HL-60/S4 treated with phorbol 12-myristate 13-acetate at 8.2 ng/mL for 4 days and 3 days (cell line): ENCODE measurements around the gene RIMS1.

ENCODE experiments used
- in situ Hi-C: fragments of 300-500 bp; cut with MboI; formaldehyde crosslinking; loops from 2 replicates; pipeline ENCODE4 v1.15.0; 2022; ENCODE audit warnings: low sequenced_read_pairs

Gene RIMS1

DNA sequence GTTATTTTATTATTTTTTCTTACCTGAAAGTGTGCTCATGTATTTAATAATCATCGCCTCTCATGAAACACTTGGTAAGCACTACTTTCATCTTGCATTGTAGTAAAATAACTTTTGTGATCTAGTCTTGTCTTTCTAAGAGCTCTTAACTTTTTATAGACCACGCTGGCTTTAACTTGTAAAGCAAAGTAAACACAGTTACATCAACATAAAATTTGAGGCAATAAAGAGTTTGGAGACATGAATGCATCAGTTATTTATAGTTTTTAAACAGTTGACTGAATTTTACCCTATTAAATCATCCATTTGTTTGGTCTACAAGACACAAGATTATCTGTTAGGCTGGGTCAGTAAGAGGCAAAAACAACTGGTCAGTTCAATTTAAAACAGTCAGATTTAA is 517.1 kb downstream of the RIMS1 start:
- in situ Hi-C loops: loop anchor here (25.0 kb wide), 1 partner anchor 784 kb away; no protein-coding TSS in a partner anchor

DNA sequence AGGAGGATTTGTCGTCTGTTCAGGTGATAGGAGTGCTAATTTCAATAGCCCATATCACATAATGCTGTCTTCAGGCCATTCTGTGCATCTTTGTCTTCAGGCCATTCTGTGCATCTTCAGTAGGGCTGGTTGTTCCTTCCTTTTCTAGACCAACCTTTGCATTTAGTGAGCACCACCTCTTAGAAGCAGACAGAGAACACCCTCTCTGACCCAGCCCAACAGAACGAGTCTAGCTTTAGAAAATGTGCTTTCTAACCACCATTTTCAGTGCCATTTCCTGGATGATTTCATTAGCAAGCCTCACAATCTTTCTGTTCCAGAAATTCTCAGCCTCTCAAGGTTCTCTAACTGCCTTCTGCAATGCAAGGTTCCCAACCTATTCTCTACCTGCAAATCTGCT is 520.2 kb downstream of the RIMS1 start:
- in situ Hi-C loops: loop anchor here (25.0 kb wide), 1 partner anchor 781 kb away; no protein-coding TSS in a partner anchor

DNA sequence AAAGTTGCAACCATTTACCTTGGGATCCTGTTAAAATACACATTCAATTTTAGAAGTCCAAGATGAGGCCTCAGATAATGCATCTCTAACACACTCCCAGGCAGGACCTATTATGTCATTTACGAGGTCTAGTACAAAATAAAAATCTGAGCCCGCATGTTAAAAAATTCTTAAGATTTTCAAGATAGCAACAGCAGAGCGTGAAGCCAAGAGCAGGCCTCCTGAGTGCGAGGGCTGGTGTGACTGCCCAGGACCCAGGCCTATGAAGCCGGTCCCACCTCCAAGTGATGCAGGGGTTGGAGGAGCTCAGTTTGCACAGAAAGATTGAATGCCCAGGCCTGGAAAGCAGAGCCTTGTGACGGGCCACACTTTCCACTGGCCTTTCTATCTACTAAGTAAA is 524.4 kb downstream of the RIMS1 start:
- in situ Hi-C loops: loop anchor here (25.0 kb wide), 1 partner anchor 777 kb away; no protein-coding TSS in a partner anchor

DNA sequence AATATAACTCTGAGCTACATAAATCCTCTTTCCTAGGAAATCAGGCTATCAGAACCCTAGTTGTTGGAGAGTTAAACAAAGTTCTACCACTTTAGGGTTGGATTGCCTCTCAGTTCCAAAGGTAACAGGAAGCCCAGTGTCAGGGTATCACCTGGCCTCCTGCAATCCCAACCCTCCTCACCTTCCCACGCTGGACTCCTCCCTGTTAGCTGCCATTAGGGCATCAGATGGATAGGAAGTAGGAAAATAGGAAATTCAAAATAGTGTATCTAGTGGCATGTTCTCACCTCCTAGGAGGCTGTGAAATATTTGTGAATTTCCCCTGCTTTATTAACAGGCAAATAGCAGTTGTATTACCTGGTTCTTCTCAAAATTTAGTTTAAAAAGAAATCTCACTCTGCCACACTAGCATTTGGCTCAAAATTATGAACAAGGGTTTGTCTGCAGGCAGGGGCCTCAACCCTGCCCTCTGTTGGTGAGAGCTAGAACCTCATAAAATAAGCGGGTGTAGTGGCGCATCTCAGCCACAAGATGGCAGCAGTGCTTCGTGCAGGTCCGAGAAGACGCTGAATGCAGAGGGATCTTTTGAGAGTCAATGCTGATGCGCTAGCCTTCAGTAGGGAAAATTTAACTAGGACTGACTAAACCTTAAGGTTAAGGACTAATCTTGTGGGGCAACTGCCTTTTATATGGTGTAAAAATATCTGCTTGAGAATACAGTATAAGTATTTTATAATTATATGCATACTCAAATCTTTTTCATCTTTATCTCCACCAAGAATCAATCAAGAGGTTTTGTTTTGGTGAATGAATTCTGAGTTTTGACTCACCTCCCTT is 525.7 kb downstream of the RIMS1 start:
- in situ Hi-C loops: loop anchor here (25.0 kb wide), 1 partner anchor 775 kb away; no protein-coding TSS in a partner anchor

DNA sequence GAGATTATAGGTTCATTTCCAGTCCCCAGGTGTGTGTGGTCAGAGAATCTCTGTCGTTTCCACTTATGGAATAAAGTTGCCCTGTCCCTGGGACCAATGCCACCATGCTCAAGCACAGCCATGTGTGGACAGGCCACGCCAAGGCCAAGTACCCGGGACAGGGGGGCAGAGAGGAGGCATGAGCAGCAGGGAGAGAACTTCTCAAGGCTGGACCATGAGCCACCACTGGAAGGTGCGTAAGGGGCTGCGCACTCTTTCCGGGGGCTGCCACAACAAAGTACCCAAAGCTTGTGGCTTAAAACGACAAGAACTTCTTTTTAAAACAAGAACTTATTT is 526.3 kb downstream of the RIMS1 start:
- in situ Hi-C loops: loop anchor here (25.0 kb wide), 1 partner anchor 775 kb away; no protein-coding TSS in a partner anchor

DNA sequence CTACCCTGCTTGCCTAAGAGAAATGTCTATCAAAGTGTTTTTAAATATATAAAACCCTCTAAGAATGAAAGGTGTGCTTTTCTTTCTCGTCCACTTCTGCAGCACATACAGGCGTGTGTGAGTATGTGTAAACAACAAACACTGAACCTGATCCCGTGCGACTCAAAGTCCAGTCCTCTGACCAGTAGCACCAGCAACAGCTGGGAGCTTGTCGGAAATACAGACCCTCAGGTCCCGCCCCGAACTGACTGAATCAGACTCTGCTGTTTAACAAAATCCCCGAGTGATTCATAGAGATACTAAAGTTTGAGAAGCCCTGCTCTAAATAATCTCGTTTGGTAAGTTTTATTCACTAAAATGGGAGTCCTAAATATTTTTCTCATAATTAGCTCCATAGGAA is 527.5 kb downstream of the RIMS1 start:
- in situ Hi-C loops: loop anchor here (25.0 kb wide), 1 partner anchor 773 kb away; no protein-coding TSS in a partner anchor

DNA sequence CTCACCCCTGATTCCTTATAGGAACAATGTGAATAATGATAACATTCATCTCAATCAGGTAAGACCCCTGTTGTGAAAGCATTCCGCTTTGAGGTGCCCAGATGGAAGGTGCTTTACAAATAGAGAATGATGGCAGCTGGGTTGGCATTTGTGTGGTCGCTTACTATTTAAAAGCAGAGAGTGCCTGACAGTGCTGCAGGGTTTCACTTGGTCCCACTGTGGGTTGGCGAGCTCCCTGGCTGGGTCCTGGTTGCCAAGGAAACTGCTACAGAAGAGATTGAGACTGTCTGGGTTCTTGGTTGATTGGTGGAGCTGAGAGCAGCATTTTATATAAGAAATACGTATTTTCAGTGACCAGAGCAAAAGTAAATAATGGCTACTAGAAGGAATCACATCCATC is 528.3 kb downstream of the RIMS1 start:
- in situ Hi-C loops: loop anchor here (25.0 kb wide), 1 partner anchor 773 kb away; no protein-coding TSS in a partner anchor

DNA sequence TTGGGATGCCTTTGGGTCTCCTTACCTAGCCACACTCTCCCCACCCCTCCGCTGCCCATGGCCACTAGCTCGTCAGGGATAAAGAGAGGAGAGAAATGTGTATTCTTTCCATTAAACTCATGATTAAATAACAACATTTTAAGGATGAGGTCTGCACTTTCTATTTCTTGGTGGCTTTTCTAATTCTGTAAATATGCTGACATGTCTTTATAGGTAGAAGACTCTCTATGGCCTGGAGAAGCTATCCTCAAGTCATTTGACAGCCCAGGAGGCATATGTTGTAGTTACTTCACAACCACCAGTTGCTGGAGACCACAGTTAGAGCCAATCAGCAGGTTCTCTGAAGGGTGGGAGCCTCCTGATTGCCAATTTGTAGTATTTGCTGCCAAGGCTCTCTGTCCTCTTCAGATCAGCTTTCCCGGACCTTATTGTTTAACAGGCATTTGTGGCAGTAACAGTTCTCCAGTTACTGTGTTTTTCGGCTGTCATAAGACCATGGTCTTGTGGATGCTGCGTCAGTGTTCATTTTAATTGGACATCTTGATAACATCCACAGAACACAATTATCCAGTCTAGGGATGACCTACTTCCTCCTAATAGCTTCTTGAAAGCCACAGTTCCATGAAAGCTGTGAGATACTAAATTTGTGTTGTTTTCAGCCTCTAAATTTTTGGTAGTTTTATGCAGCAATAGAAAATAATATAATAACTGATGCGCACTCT is 530.6 kb downstream of the RIMS1 start:
- in situ Hi-C loops: loop anchor here (25.0 kb wide), 1 partner anchor 770 kb away; no protein-coding TSS in a partner anchor

DNA sequence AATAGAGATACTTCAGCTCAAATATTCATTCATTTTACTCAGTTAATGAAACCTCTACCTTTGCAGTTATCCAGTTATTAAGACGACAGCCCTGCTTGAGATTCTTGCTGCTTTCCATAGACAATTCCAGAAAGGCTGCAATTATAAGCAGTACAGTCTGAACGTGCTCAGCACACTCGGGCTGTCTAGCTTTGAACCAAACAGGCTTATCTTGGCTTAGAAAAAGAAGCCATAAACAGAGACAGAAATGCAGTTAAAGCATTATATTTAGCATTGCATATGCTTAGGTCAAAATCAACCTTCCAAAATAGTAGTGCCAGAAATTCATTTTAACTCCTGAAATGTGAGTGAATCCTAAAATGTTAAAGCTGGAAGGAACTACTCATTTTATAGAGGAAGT is 531.4 kb downstream of the RIMS1 start:
- in situ Hi-C loops: loop anchor here (25.0 kb wide), 1 partner anchor 770 kb away; no protein-coding TSS in a partner anchor

DNA sequence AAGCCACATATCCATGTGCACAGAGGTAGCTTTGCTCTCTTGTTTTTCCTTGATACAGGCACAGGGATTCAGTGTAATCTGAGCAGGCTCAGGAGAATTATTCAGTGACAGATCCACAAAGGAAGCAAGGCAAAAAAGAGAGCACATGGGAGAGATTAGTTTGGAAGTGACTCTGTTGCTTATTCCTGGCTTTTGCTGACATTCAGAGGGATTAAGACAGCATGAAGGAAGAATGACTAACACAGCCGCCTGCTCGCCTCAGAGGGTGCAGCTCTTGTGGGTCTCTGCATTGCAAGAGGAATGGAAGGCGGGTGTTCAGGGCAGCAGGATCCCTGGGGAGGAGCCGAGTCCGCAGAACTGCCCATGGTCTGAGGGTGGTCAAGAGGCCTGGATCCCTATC is 532.1 kb downstream of the RIMS1 start:
- in situ Hi-C loops: loop anchor here (25.0 kb wide), 1 partner anchor 769 kb away; no protein-coding TSS in a partner anchor

DNA sequence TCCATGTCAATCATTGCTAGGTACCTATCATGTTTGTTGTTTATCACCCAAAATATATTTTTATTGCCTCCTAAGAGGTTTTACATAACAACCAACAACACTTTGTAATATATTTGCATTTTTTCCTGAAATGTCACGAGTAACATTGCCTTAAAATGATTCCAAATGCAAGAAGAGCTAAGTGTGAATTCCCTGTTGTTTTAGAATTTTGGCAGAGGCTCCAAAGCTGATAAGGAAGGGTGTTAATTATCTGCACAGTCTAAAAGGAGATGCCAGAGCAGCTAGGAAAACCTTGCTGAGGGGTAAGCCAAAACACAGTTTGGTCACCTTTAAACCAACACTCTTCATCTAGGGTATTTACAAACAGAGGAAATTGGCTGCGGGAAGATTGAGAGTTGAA is 533.6 kb downstream of the RIMS1 start:
- in situ Hi-C loops: loop anchor here (25.0 kb wide), 1 partner anchor 767 kb away; no protein-coding TSS in a partner anchor

DNA sequence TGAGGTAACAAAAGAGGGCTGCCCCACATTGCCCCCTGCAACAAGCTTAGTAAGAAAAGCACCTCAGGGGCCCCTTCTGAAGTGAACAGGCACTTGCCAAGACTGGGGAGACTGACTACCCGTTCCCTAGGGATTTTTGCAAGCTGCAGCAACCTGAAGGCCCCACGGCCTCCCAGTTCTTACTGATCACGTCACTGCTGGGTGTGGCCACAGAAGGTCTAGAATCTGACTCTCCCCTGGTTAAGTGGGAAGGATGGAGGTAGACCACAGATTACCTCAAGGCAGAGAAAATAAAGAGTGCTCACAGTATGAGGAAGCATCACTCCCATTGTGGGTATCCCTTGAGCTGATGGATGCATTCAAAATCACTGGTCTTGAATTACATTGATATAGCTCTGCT is 534.1 kb downstream of the RIMS1 start:
- in situ Hi-C loops: loop anchor here (25.0 kb wide), 1 partner anchor 767 kb away; no protein-coding TSS in a partner anchor

DNA sequence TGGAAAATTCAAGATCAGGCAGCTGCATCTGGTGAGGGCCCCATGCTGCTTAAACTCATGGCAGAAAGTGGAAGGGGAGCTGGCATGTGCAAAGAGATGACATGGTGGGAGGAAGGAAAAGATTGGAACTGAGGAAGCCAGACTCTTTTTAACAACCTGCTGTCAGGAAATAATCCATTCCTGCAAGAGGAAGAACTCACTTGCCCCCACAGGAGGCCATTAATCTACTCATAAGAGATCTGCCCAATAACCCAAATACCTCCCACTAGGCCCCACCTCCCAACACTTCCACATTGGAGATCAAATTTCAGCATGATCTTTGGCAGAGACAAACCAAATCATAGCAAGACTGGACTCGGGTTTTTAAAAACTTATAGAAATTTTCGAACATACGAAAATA is 535.0 kb downstream of the RIMS1 start:
- in situ Hi-C loops: loop anchor here (25.0 kb wide), 1 partner anchor 766 kb away; no protein-coding TSS in a partner anchor

DNA sequence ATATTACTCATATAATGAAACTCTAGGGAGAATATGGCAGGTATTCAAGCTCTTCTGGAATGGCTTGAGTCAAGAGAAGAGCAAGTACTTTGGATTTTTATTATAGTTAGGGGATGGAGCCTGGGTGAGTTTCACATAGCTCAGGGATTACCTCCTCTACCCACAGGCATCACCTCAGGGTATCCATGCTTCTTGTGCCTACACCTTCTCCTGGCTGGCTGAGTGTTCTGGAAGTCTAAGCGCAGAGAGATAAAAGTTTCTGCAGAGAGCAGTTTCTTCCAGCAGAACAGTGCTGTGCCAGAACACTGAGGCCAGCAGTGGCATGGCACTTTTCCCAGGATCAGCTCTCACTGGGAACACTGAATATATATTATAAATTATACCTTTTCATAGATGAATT is 535.8 kb downstream of the RIMS1 start:
- in situ Hi-C loops: loop anchor here (25.0 kb wide), 1 partner anchor 765 kb away; no protein-coding TSS in a partner anchor

DNA sequence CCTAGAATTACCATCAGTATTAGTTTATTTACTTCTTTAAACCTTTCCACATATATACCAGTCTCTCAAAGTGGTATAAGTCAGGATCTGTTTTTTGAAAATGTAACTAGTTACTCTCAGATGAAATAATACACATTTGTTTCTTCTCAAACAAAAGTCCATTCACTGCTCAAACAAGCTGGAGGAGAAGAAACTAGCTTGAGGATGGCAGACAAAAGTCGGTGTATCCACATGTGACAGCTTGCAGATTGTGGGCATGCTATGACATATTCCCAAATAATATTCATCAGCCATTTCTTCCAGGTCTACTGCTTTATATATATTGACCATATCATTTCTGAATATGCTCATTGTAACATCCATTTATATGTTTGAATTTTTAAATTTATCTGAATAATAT is 538.1 kb downstream of the RIMS1 start:
- in situ Hi-C loops: loop anchor here (25.0 kb wide), 1 partner anchor 763 kb away; no protein-coding TSS in a partner anchor

DNA sequence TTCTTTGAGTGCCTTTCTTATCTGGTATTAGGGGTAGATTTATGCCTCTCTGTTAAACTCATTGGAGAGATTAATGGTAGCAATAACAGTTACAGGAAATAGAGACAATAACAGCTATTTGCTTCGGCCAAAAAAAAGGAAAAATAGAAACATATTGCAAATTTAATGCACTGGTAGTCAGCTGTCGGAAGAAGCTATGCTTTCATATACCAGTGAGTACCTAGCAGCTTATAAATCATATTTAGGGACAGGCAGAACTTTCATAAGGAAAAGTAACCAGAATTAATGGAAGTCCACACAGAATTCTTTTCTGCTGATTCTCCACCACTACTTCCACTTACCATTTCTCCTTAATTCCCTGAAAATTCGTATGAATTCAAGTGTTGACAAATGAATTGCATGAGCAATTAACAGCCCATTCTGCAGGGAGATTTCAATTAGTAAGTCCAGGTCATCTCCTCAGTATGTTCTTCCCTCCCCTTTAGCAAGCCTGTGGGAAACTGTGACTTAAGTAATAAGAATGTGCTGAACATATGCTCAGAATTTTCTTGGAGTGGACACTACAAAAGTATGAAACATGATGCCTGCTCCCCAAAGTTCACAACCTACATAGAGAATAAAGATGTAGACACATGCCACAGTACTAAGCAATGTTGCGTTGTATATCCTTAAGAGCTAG is 538.8 kb downstream of the RIMS1 start:
- in situ Hi-C loops: no loop called here

DNA sequence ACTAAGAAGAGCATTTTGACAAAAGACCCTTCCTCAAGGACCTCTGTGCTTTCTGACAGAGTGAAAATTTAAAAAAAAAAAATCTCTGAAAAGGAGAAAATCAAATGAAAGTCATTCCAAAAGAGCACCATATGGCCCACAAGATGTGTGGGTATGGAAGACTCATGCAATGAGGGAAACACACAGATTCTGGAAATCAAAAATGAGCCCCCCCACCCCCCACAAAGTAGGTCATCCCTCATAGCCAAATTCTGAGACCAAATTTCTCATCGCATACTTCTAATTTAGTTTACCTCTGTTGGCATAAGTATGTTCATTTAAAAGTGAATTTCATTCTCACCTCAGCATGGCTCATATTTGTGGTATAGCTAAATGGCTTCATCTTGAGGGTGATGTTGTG is 554.3 kb downstream of the RIMS1 start:
- in situ Hi-C loops: no loop called here

DNA sequence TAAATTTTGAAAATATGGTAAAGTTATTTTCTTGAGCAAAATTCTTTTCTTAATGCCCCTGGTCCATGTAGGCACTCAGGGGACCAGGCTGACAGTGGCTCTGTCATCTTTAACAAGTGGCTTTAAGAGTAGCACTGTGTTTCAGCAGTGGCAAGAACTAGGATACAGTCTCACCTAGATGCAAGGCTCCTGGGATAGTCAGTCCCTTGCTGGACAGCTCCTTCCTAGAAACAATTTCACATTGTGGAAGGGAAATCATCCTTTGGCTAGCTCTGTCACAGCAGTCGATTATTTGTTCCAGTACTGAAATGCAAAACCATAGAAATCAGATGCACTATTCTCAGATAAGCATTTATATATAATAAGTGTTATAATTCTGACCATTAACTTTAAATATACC is 560.1 kb downstream of the RIMS1 start:
- in situ Hi-C loops: no loop called here
